Ascending aorta (tissue), 2 donors: ENCODE data around the gene CHCHD1. TPM values are rescaled to one million over a fixed set of nuclear protein-coding genes. Genes with fewer than 3 reads are reported as not detected.

ENCODE experiments used
- DNase-seq, 2 donors: peaks; one replicate each; pipeline ENCODE4 v3.0.0-alpha.2; 2019; ENCODE audit warnings: low spot score in 2 of 2
- H3K27ac ChIP-seq, 2 donors: fragments of 200-600 bp; sonication (generic); one replicate each; pipeline ENCODE4 v1.5.1; 2016 to 2017; ENCODE audit warnings: mild to moderate bottlenecking in 1 of 2
- H3K27me3 ChIP-seq: fragments of 200-600 bp; sonication (generic); one replicate; pipeline ENCODE4 v1.5.1; 2017
- H3K36me3 ChIP-seq, 2 donors: fragments of 200-600 bp; sonication (generic); one replicate each; pipeline ENCODE4 v1.5.1; 2016
- H3K4me1 ChIP-seq, 2 donors: fragments of 200-600 bp; sonication (generic); one replicate each; pipeline ENCODE4 v1.5.1; 2016 to 2017; ENCODE audit warnings: mild to moderate bottlenecking in 1 of 2
- H3K4me3 ChIP-seq, 2 donors: fragments of 200-600 bp; sonication (generic); one replicate each; pipeline ENCODE4 v1.5.1; 2016 to 2017; ENCODE audit warnings: mild to moderate bottlenecking in 1 of 2
- H3K9me3 ChIP-seq, 2 donors: fragments of 200-600 bp; sonication (generic); one replicate each; pipeline ENCODE4 v1.5.1; 2016
- intact Hi-C: fragments of 100-400 bp; cut with DNase I; formaldehyde crosslinking; loops from one replicate; pipeline ENCODE4 v1.15.1; 2023
- total RNA-seq: library from RNA; depleted of rRNA; stranded (reverse); fragments of >200 nt; gene quantifications from one replicate; pipeline ENCODE4 v1.1.0, GENCODE V29; 2016
- TF ChIP-seq, protein P1 (sequence below), 3 experiments: fragments of 200-600 bp in 2 of 3; fragments of 450-650 bp in 1 of 3; sonication (generic) in 2 of 3; IDR thresholded peaks; one replicate each; pipeline ENCODE4 v1.5.1; 2016 to 2019; ENCODE audit warnings: antibody characterized with exemption in 3 of 3, mild to moderate bottlenecking in 1 of 3, moderate library complexity in 1 of 3

CHCHD1 gene
- total RNA-seq, 1 donor from 2014 or later: 24.5 TPM

DNA sequence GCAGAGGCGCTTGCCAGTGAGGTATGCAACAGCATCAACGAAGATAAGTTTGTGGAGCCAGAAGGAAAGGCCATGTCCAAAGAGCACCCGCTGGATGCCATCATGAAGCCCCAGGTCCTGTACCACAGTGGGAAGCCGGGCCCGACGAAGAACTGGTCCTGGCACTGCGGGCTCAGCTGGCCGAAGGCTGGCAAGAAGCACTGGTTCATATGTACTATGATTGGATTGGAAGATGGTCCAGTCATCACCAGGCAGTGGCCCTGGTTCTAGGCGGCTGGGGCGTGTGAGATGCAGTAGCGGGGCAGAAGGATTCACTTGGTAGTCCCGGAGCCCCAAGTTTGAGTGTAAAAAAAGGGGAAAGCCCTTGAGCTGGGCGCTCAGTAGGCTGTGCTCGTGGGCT is 25.6 kb downstream of the CHCHD1 start:
- intact Hi-C loops: no loop called here
- Histone ChIP-seq H3K36me3 (peaks cover 54 to 61% of the 10 kb centered on the region in 2 donors), H3K27ac (no peak overlapping the region), H3K9me3 (no peaks in the 10 kb centered on the region), H3K27me3 (no peaks in the 10 kb centered on the region), H3K4me3 (no peak overlapping the region), H3K4me1 (peaks cover 8 to 19% of the 10 kb centered on the region in 2 donors)
- TF ChIP-seq, protein P1, sequence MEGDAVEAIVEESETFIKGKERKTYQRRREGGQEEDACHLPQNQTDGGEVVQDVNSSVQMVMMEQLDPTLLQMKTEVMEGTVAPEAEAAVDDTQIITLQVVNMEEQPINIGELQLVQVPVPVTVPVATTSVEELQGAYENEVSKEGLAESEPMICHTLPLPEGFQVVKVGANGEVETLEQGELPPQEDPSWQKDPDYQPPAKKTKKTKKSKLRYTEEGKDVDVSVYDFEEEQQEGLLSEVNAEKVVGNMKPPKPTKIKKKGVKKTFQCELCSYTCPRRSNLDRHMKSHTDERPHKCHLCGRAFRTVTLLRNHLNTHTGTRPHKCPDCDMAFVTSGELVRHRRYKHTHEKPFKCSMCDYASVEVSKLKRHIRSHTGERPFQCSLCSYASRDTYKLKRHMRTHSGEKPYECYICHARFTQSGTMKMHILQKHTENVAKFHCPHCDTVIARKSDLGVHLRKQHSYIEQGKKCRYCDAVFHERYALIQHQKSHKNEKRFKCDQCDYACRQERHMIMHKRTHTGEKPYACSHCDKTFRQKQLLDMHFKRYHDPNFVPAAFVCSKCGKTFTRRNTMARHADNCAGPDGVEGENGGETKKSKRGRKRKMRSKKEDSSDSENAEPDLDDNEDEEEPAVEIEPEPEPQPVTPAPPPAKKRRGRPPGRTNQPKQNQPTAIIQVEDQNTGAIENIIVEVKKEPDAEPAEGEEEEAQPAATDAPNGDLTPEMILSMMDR (IDR thresholded peaks at IDR 0.05): no peak
- DNase-seq: no peak

DNA sequence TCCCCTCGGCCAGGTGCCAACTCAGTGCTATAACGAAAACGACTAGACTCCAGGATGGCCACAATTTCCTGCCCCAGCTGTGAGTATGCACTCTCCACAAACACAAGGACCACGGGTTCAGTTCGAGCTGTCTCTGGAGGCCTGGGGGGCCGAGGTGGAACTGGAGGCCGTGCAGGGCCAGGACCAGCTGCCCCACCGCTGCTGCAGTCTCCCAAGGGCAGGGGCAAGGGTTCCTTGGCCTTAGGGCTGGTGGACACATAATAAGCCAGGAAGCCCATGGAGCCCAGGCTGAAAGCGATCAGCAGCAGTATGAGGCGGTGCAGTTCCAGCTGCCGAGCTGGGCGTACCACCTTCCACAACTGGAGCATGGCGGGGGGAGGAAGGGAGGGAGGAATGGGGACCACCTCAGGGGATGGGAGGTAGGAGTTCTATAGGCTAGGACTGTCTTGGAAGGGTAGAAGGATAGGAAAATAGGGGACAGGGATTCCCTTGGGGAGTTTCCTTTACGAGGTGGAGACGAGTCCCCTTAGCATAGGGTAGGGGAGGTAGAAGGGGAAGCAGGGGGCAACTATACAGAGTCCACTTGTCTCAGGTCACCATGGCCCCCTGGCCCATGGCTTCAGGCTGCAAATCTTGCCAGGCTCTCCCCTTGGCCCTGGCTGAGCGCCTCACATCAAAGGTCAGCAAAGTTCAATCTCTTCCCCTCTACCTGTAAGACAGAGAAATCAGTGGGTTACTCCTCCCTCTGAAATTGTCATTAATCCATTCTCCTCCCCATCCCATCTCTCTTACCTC is 26.4 kb downstream of the CHCHD1 start:
- TF ChIP-seq, protein P1 (IDR thresholded peaks at IDR 0.05): no peak
- Histone ChIP-seq H3K4me3 (no peak overlapping the region), H3K27ac (no peak overlapping the region), H3K4me1 (peaks cover 8 to 19% of the 10 kb centered on the region in 2 donors), H3K9me3 (no peaks in the 10 kb centered on the region), H3K27me3 (no peaks in the 10 kb centered on the region), H3K36me3 (peaks cover 54 to 61% of the 10 kb centered on the region in 2 donors)
- intact Hi-C loops: no loop called here
- no peak for DNase-seq

DNA sequence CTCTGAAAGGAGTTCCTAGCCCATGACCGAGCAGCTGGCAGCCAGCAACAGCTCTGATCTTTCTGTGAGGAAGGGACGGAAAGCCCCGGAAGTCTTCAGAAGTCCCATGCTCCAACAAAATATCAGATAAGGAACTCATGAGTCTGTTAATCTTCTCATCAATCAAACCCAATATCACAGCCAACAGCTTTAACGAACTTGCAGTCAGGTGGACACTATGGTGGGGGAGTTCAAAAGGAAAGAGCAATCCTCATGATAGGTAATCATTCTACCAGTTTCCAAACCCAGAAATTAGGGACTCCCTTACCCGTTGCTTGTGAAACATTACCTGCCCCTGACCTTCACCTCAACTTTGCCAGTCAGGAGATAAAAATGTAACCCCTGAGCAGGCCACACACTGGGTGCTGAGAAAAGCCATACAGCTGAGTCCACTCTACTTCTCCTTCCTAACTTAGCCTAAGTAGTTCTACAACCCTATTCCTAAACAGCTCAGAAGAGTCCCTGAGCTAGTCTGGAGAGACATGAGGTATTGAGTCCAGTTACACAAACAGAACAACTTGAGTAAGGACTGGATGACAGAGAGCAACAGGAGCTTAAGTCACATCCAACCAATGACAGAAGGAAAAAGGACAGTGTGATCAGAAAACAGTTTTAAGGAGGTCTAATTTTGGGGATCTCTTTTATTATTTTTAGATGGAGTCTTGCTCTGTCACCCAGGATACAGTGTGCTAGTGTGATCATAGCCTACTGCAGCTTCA is 27.4 kb downstream of the CHCHD1 start:
- no peaks in the 10 kb centered on the region for H3K9me3 ChIP-seq
- no peak overlapping the region for H3K4me3 ChIP-seq
- no peak for DNase-seq
- intact Hi-C loops: no loop called here
- TF ChIP-seq, protein P1 (IDR thresholded peaks at IDR 0.05): no peak
- H3K27me3 ChIP-seq: no peaks in the 10 kb centered on the region
- no peak overlapping the region for H3K27ac ChIP-seq
- peaks cover 8 to 19% of the 10 kb centered on the region in 2 donors for H3K4me1 ChIP-seq
- peaks cover 55 to 57% of the 10 kb centered on the region in 2 donors for H3K36me3 ChIP-seq

DNA sequence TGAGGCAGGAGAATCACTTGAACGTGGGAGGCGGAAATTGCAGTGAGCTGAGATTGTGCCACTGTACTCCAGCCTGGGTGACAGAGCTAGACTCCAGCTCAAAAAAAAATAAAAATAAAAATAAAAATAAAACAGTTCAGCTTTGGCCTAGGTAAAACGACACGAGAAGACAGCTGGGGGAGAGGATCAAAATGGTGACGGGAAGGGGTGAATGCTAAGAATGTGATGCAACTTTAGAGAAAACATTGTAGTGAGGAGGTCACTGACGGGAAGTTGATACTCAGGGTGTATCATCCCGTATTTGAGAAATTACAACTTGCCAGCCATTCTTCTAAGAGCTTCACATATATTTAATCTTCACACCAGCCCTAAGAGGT is 28.5 kb downstream of the CHCHD1 start:
- peaks cover 55 to 57% of the 10 kb centered on the region in 2 donors for H3K36me3 ChIP-seq
- TF ChIP-seq, protein P1 (IDR thresholded peaks at IDR 0.05): no peak
- intact Hi-C loops: loop anchor here (2.0 to 5.0 kb wide), 2 partner anchors 38 to 68 kb away; a partner anchor contains a TSS
- H3K27me3 ChIP-seq: no peaks in the 10 kb centered on the region
- peak overlapping the region; percentile 85 to 97 for H3K4me3 ChIP-seq
- H3K9me3 ChIP-seq: no peaks in the 10 kb centered on the region
- H3K4me1 ChIP-seq: peaks cover 8 to 20% of the 10 kb centered on the region in 2 donors
- DNase-seq: no peak
- peak overlapping the region; percentile 94 to 97 for H3K27ac ChIP-seq

DNA sequence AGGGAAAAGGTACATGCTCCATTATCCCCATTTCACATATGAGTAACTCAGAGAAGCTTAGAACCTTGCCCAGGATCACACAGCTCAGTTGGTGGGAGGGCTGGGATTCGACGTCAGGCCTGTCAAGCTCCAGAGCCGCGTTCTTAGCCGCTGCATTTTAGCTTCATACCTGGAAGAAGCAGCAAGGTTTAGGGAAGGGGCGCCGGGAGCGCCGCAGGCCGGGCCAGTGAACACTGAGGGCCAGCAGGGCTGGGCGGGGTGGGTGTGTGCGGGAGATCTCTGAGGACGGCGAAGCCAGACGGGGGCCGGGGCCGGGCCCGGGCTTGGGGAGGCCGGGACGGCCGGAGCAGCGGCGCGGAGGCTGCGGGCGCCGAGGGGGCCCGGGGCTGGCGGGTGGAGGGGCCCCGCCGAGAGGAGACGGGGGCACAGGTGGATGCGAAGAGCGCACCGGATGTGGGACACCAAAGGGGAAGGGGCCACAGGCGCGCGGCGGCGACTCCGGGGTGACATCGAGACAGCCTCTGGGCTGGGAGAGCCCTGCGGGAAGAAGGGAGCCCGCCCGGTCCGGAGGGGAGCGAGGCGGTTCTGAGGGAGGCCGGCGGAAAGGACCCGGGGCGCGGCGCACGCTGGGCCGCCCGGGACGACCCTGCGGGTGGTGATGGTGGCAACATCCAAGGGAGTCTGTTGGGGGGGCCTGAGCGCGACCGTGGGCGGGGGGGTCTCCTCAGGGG is 29.1 kb downstream of the CHCHD1 start:
- no peak for DNase-seq

More for the DNA sequence above, 29.1 kb downstream of the CHCHD1 start:
- Histone ChIP-seq H3K4me1 (peaks cover 8 to 26% of the 10 kb centered on the region in 2 donors), H3K27ac (peak overlapping the region; percentile 94 to 97), H3K27me3 (no peaks in the 10 kb centered on the region), H3K9me3 (no peaks in the 10 kb centered on the region), H3K36me3 (peaks cover 52 to 55% of the 10 kb centered on the region in 2 donors), H3K4me3 (peak overlapping the region; percentile 85 to 97)
- TF ChIP-seq, protein P1 (IDR thresholded peaks at IDR 0.05): no peak
- intact Hi-C loops: loop anchor here (1.0 to 5.0 kb wide), 4 partner anchors 26 to 68 kb away; partner anchors contain the start of genes SEC24C and ZSWIM8
